ENCODE data around the gene RBL2. TPM values are rescaled to one million over a fixed set of nuclear protein-coding genes. Genes with fewer than 3 reads are reported as not detected.

RBL2 gene
- total and polyA plus RNA-seq, 2 of the 8 experiments (the other 6 are each of a cell fraction or from before 2014, with no cell fraction given) = 13.9 to 22.1 TPM

GRCh38 chr16:53457670-53458069 is 23.4 kb downstream of the RBL2 start:
- TF ChIP-seq POLR2AphosphoS5 (IDR thresholded peaks at IDR 0.05; ENCODE audit: low read depth, low read length) = no peak
- no peak for TF ChIP-seq CBX8 (IDR thresholded peaks at IDR 0.05; ENCODE audit: borderline replicate concordance, low read depth, low read length)
- no peak for TF ChIP-seq GTF2F1 (IDR thresholded peaks at IDR 0.05; ENCODE audit: borderline replicate concordance, low read depth, low read length)
- TF ChIP-seq NRF1 (IDR thresholded peaks at IDR 0.05; ENCODE audit: low read depth, low read length) = no peak
- TF ChIP-seq CREB1 (IDR thresholded peaks at IDR 0.05) = no peak
- DNase-seq (ENCODE audit: low read depth in 1 of 2, low spot score in 2 of 2) = no peak
- no peak overlapping the region for H3K4me3 ChIP-seq (ENCODE audit: extremely low read depth in 1 of 4, insufficient read depth in 2 of 4, low read depth in 3 of 4, low read length in 4 of 4)
- no peaks in the 10 kb centered on the region for H3K27me3 ChIP-seq (replicated peaks in 1 of 4; ENCODE audit: control insufficient read depth in 3 of 4, extremely low read depth in 1 of 4, insufficient read depth in 3 of 4, low read length in 3 of 4)
- no peaks in the 10 kb centered on the region for H3K9me3 ChIP-seq (ENCODE audit: insufficient read depth in 2 of 2, low read depth in 1 of 2, low read length in 1 of 2)
- no peak overlapping the region for H2BK5ac ChIP-seq (ENCODE audit: low read depth, low read length)
- no peak overlapping the region for H3K4ac ChIP-seq (replicated peaks; ENCODE audit: insufficient read length, low read depth, low read length)
- no peaks in the 10 kb centered on the region for H3K4me1 ChIP-seq (replicated peaks in 1 of 4; ENCODE audit: control insufficient read depth in 3 of 4, insufficient read depth in 4 of 4, low read length in 3 of 4)
- H3K14ac ChIP-seq (ENCODE audit: insufficient read length) = no peak overlapping the region
- H3K9ac ChIP-seq (replicated peaks in 1 of 4; ENCODE audit: extremely low read depth in 1 of 4, low read depth in 3 of 4, low read length in 3 of 4) = no peak overlapping the region
- no peak for FAIRE-seq
- H3K23ac ChIP-seq (ENCODE audit: insufficient read length) = no peak overlapping the region
- no peak overlapping the region for H2BK120ac ChIP-seq (replicated peaks; ENCODE audit: low read depth, low read length)
- H4K20me1 ChIP-seq (replicated peaks in 1 of 2; ENCODE audit: control insufficient read depth in 1 of 2, insufficient read depth in 2 of 2, low read length in 2 of 2) = peaks cover 0 to 1% of the 10 kb centered on the region in 2 experiments
- H3K56ac ChIP-seq (replicated peaks; ENCODE audit: insufficient read length, low read depth, low read length) = no peak overlapping the region
- no peak overlapping the region for H2AFZ ChIP-seq (ENCODE audit: low read length)
- peaks cover 12 to 62% (median 23%) of the 10 kb centered on the region in 4 experiments for H3K36me3 ChIP-seq (ENCODE audit: control insufficient read depth in 2 of 4, insufficient read depth in 4 of 4, low read length in 3 of 4)
- no peak overlapping the region for H2AK5ac ChIP-seq (ENCODE audit: low read depth, low read length)
- no peak overlapping the region for H2BK15ac ChIP-seq (ENCODE audit: low read length)
- 88% methylated on average over 2 of the region's 2 CpGs; no CpG with 5 or more reads in 1 of the 2 experiments for WGBS, 2 experiments (ENCODE audit: extremely low coverage in 1 of 2, insufficient coverage in 1 of 2, insufficient read length in 1 of 2, insufficient replicate concordance in 2 of 2, low coverage in 1 of 2, low lambda C conversion rate in 2 of 2, missing lambda C conversion rate in 1 of 2)
- no peak overlapping the region for H2BK20ac ChIP-seq (ENCODE audit: low read length)
- H3K18ac ChIP-seq (ENCODE audit: extremely low read depth, low read length) = no peak overlapping the region
- no peaks in the 10 kb centered on the region for H3K23me2 ChIP-seq (ENCODE audit: low read depth, low read length)
- no peak overlapping the region for H2BK12ac ChIP-seq (ENCODE audit: low read depth, low read length)
- H4K8ac ChIP-seq (ENCODE audit: extremely low read depth, insufficient read depth, low read length) = no peak overlapping the region
- no peak overlapping the region for H4K5ac ChIP-seq (ENCODE audit: insufficient read length, low read depth, low read length)
- no peak overlapping the region for H3K27ac ChIP-seq (ENCODE audit: low read depth, low read length)
- no peaks in the 10 kb centered on the region for H3K79me1 ChIP-seq (ENCODE audit: low read depth, low read length)
- ChIA-PET CTCF (ENCODE audit: partially characterized antibody) (no interaction called here), POLR2A (ENCODE audit: partially characterized antibody) (interaction anchor here (0.7 to 0.9 kb wide), 2 partner anchors 13 to 33 kb away, joined by 3 read pairs; no protein-coding TSS in a partner anchor)
- no peak overlapping the region for H3K4me2 ChIP-seq (ENCODE audit: insufficient read depth in 1 of 2, low read depth in 2 of 2, low read length in 2 of 2)
- no peaks in the 10 kb centered on the region for H3K79me2 ChIP-seq (ENCODE audit: control insufficient read depth in 1 of 2, insufficient read depth in 2 of 2, low read length in 2 of 2)
- no peak overlapping the region for H4K91ac ChIP-seq (replicated peaks; ENCODE audit: insufficient read length, low read length)
